Activated naive CD8-positive, alpha-beta T cell treated with anti-CD3 and anti-CD28 coated beads for 36 hours (primary cell): Measurements from ENCODE around the gene RAB11B. TPM values are rescaled to one million over a fixed set of nuclear protein-coding genes. Genes with fewer than 3 reads are reported as not detected.
"Not testable (repeated sequence)": the region's sequence is repeated elsewhere in the genome, so short reads cannot be mapped to it uniquely, and the experiment has no call there.

Experiments used
- DNase-seq: peaks from one replicate; pipeline ENCODE4 v3.0.0; 2021
- H3K27ac Mint-ChIP-seq: one replicate; pipeline ENCODE4 v1.8.0; 2022; ENCODE audit warnings: mild to moderate bottlenecking, moderate library complexity, mixed read lengths
- H3K27me3 Mint-ChIP-seq: one replicate; pipeline ENCODE4 v1.8.0; 2022; ENCODE audit warnings: mild to moderate bottlenecking, mixed read lengths
- H3K36me3 Mint-ChIP-seq: one replicate; pipeline ENCODE4 v1.8.0; 2021; ENCODE audit warnings: mild to moderate bottlenecking, mixed read lengths
- H3K4me1 Mint-ChIP-seq: one replicate; pipeline ENCODE4 v1.8.0; 2021; ENCODE audit warnings: mixed read lengths
- H3K4me3 Mint-ChIP-seq: one replicate; pipeline ENCODE4 v1.8.0; 2022; ENCODE audit warnings: mild to moderate bottlenecking, moderate library complexity, mixed read lengths
- H3K9me3 Mint-ChIP-seq: one replicate; pipeline ENCODE4 v1.8.0; 2022; ENCODE audit warnings: mixed read lengths
- total RNA-seq, 2 experiments: library from RNA; stranded (reverse); gene quantifications; one replicate each; pipeline ENCODE4 v1.2.3, GENCODE V29; 2021

The RAB11B gene
- total RNA-seq = 10 to 100 TPM; 60.9 to 65.5 TPM

- peak; percentile 98 for DNase-seq
- Mint-ChIP-seq H3K27ac (peak within 1 kb of the TSS; percentile 95), H3K4me3 (peak within 1 kb of the TSS; percentile 91), H3K27me3 (no peaks in the 10 kb centered on the region), H3K36me3 (peaks cover 9% of the 10 kb centered on the region), H3K4me1 (peaks cover 26% of the 10 kb centered on the region), H3K9me3 (no peaks in the 10 kb centered on the region)
Measured at GRCh38 chr19:8389891-8390616, at the start of gene RAB11B. RAB11B (plus strand) TSS chr19:8390360; CDS start chr19:8390417, 57 bp downstream.

GRCh38 chr19:8341504-8341903 is 48.7 kb upstream of the RAB11B start:
- H3K27me3 Mint-ChIP-seq = peaks cover 34% of the 10 kb centered on the region
- not testable (repeated sequence) for DNase-seq, H3K27ac Mint-ChIP-seq, H3K36me3 Mint-ChIP-seq, H3K4me3 Mint-ChIP-seq, H3K9me3 Mint-ChIP-seq
- H3K4me1 Mint-ChIP-seq = peaks cover 10% of the 10 kb centered on the region

GRCh38 chr19:8342316-8342683 is 47.9 kb upstream of the RAB11B start:
- Mint-ChIP-seq H3K4me3 (peak overlapping the region; percentile 42), H3K27ac (no peak overlapping the region), H3K27me3 (peaks cover 28% of the 10 kb centered on the region), H3K9me3 (no peaks in the 10 kb centered on the region), H3K36me3 (no peaks in the 10 kb centered on the region), H3K4me1 (peaks cover 9% of the 10 kb centered on the region)
- no peak for DNase-seq

GRCh38 chr19:8342684-8343482 is 47.3 kb upstream of the RAB11B start, which contains the start of gene KANK3:
KANK3 (minus strand) TSS chr19:8343262; CDS start chr19:8337828, 5,434 bp downstream.
- no peaks in the 10 kb centered on the region for H3K9me3 Mint-ChIP-seq
- no peaks in the 10 kb centered on the region for H3K36me3 Mint-ChIP-seq
- peaks cover 22% of the 10 kb centered on the region for H3K27me3 Mint-ChIP-seq
- peak; percentile 95 for DNase-seq
- H3K27ac Mint-ChIP-seq = no peak within 1 kb of the TSS
- H3K4me3 Mint-ChIP-seq = peak within 1 kb of the TSS; percentile 77
- peaks cover 9% of the 10 kb centered on the region for H3K4me1 Mint-ChIP-seq

GRCh38 chr19:8343483-8343844 is 46.7 kb upstream of the RAB11B start:
- H3K27ac Mint-ChIP-seq = no peak overlapping the region
- no peaks in the 10 kb centered on the region for H3K36me3 Mint-ChIP-seq
- no peaks in the 10 kb centered on the region for H3K9me3 Mint-ChIP-seq
- peaks cover 16% of the 10 kb centered on the region for H3K27me3 Mint-ChIP-seq
- H3K4me3 Mint-ChIP-seq = peak overlapping the region; percentile 77
- DNase-seq = no peak
- H3K4me1 Mint-ChIP-seq = peaks cover 9% of the 10 kb centered on the region

GRCh38 chr19:8349629-8350372 is 40.4 kb upstream of the RAB11B start:
- H3K36me3 Mint-ChIP-seq, DNase-seq, H3K4me1 Mint-ChIP-seq, H3K9me3 Mint-ChIP-seq, H3K4me3 Mint-ChIP-seq, H3K27ac Mint-ChIP-seq: not testable (repeated sequence)
- peaks cover 30% of the 10 kb centered on the region for H3K27me3 Mint-ChIP-seq

GRCh38 chr19:8352134-8352827 is 37.9 kb upstream of the RAB11B start:
- DNase-seq = no peak
- Mint-ChIP-seq H3K4me3 (no peak overlapping the region), H3K36me3 (no peaks in the 10 kb centered on the region), H3K27ac (no peak overlapping the region), H3K4me1 (peaks cover 7% of the 10 kb centered on the region), H3K9me3 (no peaks in the 10 kb centered on the region), H3K27me3 (peaks cover 30% of the 10 kb centered on the region)

- not testable (repeated sequence) for H3K4me1 Mint-ChIP-seq, H3K27ac Mint-ChIP-seq, H3K36me3 Mint-ChIP-seq, H3K4me3 Mint-ChIP-seq, DNase-seq, H3K9me3 Mint-ChIP-seq
- peaks cover 30% of the 10 kb centered on the region for H3K27me3 Mint-ChIP-seq
Measured at GRCh38 chr19:8352845-8353244, 37.3 kb upstream of the RAB11B start.

GRCh38 chr19:8355631-8356402 is 34.3 kb upstream of the RAB11B start:
- no peak for DNase-seq
- peaks cover 7% of the 10 kb centered on the region for H3K4me1 Mint-ChIP-seq
- peaks cover 30% of the 10 kb centered on the region for H3K27me3 Mint-ChIP-seq
- no peak overlapping the region for H3K27ac Mint-ChIP-seq
- no peaks in the 10 kb centered on the region for H3K36me3 Mint-ChIP-seq
- H3K4me3 Mint-ChIP-seq = no peak overlapping the region
- H3K9me3 Mint-ChIP-seq = no peaks in the 10 kb centered on the region

GRCh38 chr19:8357007-8357521 is 33.1 kb upstream of the RAB11B start:
- Mint-ChIP-seq H3K4me3 (no peak overlapping the region), H3K27me3 (peaks cover 22% of the 10 kb centered on the region), H3K4me1 (peaks cover 9% of the 10 kb centered on the region), H3K9me3 (no peaks in the 10 kb centered on the region), H3K36me3 (no peaks in the 10 kb centered on the region), H3K27ac (no peak overlapping the region)
- DNase-seq = no peak

GRCh38 chr19:8358948-8359347 is 31.2 kb upstream of the RAB11B start:
- Mint-ChIP-seq H3K27ac (no peak overlapping the region), H3K4me3 (no peak overlapping the region), H3K4me1 (peaks cover 16% of the 10 kb centered on the region), H3K36me3 (peaks cover 2% of the 10 kb centered on the region), H3K9me3 (no peaks in the 10 kb centered on the region), H3K27me3 (peaks cover 28% of the 10 kb centered on the region)
- no peak for DNase-seq

- no peak overlapping the region for H3K4me3 Mint-ChIP-seq
- H3K9me3 Mint-ChIP-seq = no peaks in the 10 kb centered on the region
- H3K27ac Mint-ChIP-seq = no peak overlapping the region
- H3K4me1 Mint-ChIP-seq = peaks cover 17% of the 10 kb centered on the region
- DNase-seq = no peak
- peaks cover 38% of the 10 kb centered on the region for H3K27me3 Mint-ChIP-seq
- peaks cover 2% of the 10 kb centered on the region for H3K36me3 Mint-ChIP-seq
Measured at GRCh38 chr19:8360196-8360595, 30.0 kb upstream of the RAB11B start.

GRCh38 chr19:8361921-8362793 is 28.0 kb upstream of the RAB11B start:
- H3K4me3 Mint-ChIP-seq = peak overlapping the region; percentile 23
- H3K9me3 Mint-ChIP-seq = no peaks in the 10 kb centered on the region
- H3K27ac Mint-ChIP-seq = no peak overlapping the region
- DNase-seq = no peak
- H3K36me3 Mint-ChIP-seq = peaks cover 2% of the 10 kb centered on the region
- H3K27me3 Mint-ChIP-seq = peaks cover 58% of the 10 kb centered on the region
- H3K4me1 Mint-ChIP-seq = peaks cover 15% of the 10 kb centered on the region
